T-helper 1 cell treated with Interleukin-12 subunit alpha and Interleukin-12 subunit beta and Interleukin-4 antibody, amounts not matched to agents 30 ng/mL and 1 ng/mL, for 36 hours (primary cell): ENCODE measurements around the gene CCDC183. TPM values are rescaled to one million over a fixed set of nuclear protein-coding genes. Genes with fewer than 3 reads are reported as not detected.

Experiments
- intact Hi-C: fragments of 100-400 bp; cut with micrococcal nuclease; formaldehyde crosslinking; loops from one replicate; pipeline ENCODE4 v1.15.1; 2024
- total RNA-seq: library from RNA; stranded (reverse); gene quantifications from 2 replicates; pipeline ENCODE4 v1.2.3, GENCODE V29; 2022

CCDC183 gene
- total RNA-seq, 1 donor from 2014 or later: 0.42 TPM

GRCh38 chr9:136846376-136847087 lies 50.4 kb downstream of the CCDC183 start:
- intact Hi-C loops: loop anchor here (5.0 to 10.0 kb wide), 4 partner anchors 201 to 481 kb away; partner anchors contain the start of genes NPDC1 and TUBB4B

GRCh38 chr9:136847088-136847825 lies 51.1 kb downstream of the CCDC183 start:
- intact Hi-C loops: loop anchor here (5.0 to 10.0 kb wide), 4 partner anchors 200 to 480 kb away; partner anchors contain the start of genes NPDC1 and TUBB4B

- intact Hi-C loops: loop anchor here (5.0 to 10.0 kb wide), 4 partner anchors 199 to 479 kb away; partner anchors contain the start of genes NPDC1 and TUBB4B
These were observed 51.8 kb downstream of the CCDC183 start for GRCh38 chr9:136847826-136848392.

- intact Hi-C loops: loop anchor here (1.0 to 10.0 kb wide), 12 partner anchors 18 to 479 kb away; partner anchors contain the start of genes EDF1, FBXW5, NPDC1 and PAXX
These were observed 52.4 kb downstream of the CCDC183 start for GRCh38 chr9:136848393-136849037.

GRCh38 chr9:136849038-136849959 lies 53.2 kb downstream of the CCDC183 start, which contains the start of gene PHPT1:
Gene PHPT1, plus strand, starts transcription at chr9:136849409. Its CDS starts 22 bp downstream, at chr9:136849431.
- intact Hi-C loops: loop anchor here (1.0 to 10.0 kb wide), 12 partner anchors 17 to 478 kb away; partner anchors contain the start of genes EDF1, FBXW5, NPDC1 and PAXX

- intact Hi-C loops: loop anchor here (1.0 to 10.0 kb wide), 12 partner anchors 16 to 477 kb away; partner anchors contain the start of genes EDF1, FBXW5, NPDC1 and PAXX
These were observed 54.1 kb downstream of the CCDC183 start for GRCh38 chr9:136849960-136850865.

- intact Hi-C loops: no loop called here
These were observed 55.0 kb downstream of the CCDC183 start for GRCh38 chr9:136850866-136851775.

GRCh38 chr9:136851941-136852663 lies 56.0 kb downstream of the CCDC183 start, which contains the start of gene MAMDC4:
Gene MAMDC4, plus strand, starts transcription at chr9:136852346. Its CDS starts 71 bp downstream, at chr9:136852417.
- intact Hi-C loops: no loop called here

GRCh38 chr9:136852664-136853595 lies 56.8 kb downstream of the CCDC183 start:
- intact Hi-C loops: no loop called here

- intact Hi-C loops: no loop called here
These were observed 57.5 kb downstream of the CCDC183 start for GRCh38 chr9:136853596-136854112.

GRCh38 chr9:136854113-136854841 lies 58.1 kb downstream of the CCDC183 start:
- intact Hi-C loops: no loop called here

- intact Hi-C loops: no loop called here
These were observed 58.8 kb downstream of the CCDC183 start for GRCh38 chr9:136854842-136855460.

- intact Hi-C loops: no loop called here
These were observed 59.4 kb downstream of the CCDC183 start for GRCh38 chr9:136855461-136856078.

- intact Hi-C loops: no loop called here
These were observed 59.9 kb downstream of the CCDC183 start for GRCh38 chr9:136856079-136856476.
